ENCODE data around the gene DCBLD1.

Gene DCBLD1

DNA sequence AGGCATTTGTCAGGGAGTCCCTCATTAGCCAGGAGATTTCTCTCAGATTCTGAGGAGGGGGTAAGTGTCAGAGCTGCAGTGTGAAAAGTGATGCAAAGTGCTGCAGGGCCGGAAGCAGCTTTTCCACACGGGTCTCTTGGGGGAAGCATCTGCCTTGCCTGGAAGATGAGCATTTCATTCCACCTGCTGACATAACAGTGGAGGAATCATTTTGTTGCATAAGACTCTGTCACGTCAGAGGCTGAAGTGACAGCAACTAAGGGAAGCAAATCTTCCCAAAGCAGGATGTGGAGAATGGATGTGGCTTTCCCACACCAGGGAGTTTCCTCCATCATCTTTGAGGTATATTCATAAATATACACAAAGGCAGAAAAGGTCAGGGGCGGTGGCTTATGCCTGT is 22.8 kb downstream of the DCBLD1 start:
- no peak for TF ChIP-seq POLR2AphosphoS5 (IDR thresholded peaks at IDR 0.05; ENCODE audit: low read depth, low read length)
- TF ChIP-seq SPI1 (IDR thresholded peaks at IDR 0.05; ENCODE audit: low read depth, low read length): no peak
- no peak for TF ChIP-seq PAX5 (IDR thresholded peaks at IDR 0.05; ENCODE audit: insufficient read depth, low read length, severe bottlenecking)
- no peak for DNase-seq (ENCODE audit: insufficient read length, low spot score)

DNA sequence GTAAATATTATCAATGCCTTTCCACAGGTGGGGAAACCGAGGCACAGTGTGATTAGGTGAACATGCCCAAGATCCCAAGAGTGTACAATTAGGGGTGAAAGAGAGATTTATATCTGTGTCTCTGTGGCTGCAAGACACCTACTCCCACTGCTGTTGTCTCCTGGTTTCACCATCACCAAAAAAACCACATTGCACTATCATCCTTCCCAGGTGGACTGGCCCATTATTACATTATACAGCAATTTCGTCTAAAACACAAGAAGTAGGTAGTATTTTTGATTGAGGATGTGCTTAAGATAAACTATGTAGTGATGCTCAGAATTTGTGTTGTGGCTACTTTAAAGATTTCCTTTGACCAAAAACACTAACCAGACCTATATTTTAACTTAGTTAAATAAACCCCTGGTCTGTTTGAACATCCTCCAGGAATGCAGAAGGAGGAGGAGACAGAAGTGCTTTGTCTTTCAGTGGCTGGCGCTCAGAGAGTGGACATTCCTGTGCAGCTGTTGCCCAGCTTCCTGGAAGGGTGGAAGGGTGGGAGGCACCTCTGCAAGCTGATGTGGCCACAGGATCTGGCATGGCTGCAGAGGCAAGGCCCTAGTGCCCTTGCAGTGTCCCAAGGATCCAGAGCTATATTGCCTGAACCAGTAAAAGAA is 23.8 kb downstream of the DCBLD1 start:
- FAIRE-seq: no peak
- TF ChIP-seq POLR2A (IDR thresholded peaks at IDR 0.05; ENCODE audit: low read depth, low read length): no peak
- TF ChIP-seq PAX5 (IDR thresholded peaks at IDR 0.05; ENCODE audit: insufficient read depth, low read length, severe bottlenecking): no peak
- no peak for TF ChIP-seq TAF1 (IDR thresholded peaks at IDR 0.05; ENCODE audit: low read depth, low read length)
- TF ChIP-seq POLR2AphosphoS5 (IDR thresholded peaks at IDR 0.05; ENCODE audit: low read depth, low read length): no peak
- no peak for TF ChIP-seq SPI1 (IDR thresholded peaks at IDR 0.05; ENCODE audit: low read depth, low read length)
- TF ChIP-seq POU2F2 (IDR thresholded peaks at IDR 0.05; ENCODE audit: low read depth, low read length): no peak
- no peak for DNase-seq (ENCODE audit: insufficient read length, low spot score)

More for the DNA sequence above, 22.8 kb downstream of the DCBLD1 start:
- no peak for FAIRE-seq

DNA sequence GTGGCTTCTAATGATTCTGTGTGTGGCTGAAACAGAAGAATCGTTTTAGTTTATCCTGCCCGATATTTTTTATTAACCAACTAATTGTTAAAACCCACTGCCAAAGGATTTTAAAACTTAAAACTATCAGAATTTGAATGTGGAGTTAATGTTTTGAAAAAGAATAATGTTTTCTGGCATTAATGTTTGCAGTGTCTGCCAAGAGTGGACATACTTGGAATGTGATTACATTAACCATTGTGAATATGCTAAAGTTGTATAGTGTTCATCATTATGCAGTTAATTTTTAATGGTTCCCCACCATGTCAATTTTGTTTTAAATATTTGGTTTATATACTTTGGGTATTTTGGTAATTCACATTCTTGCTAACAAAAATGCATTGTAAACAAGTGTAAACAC is 24.4 kb downstream of the DCBLD1 start:
- FAIRE-seq: no peak
- DNase-seq (ENCODE audit: insufficient read length, low spot score): no peak
- no peak for TF ChIP-seq TAF1 (IDR thresholded peaks at IDR 0.05; ENCODE audit: low read depth, low read length)
- no peak for TF ChIP-seq POU2F2 (IDR thresholded peaks at IDR 0.05; ENCODE audit: low read depth, low read length)
- no peak for TF ChIP-seq SPI1 (IDR thresholded peaks at IDR 0.05; ENCODE audit: low read depth, low read length)
- TF ChIP-seq POLR2AphosphoS5 (IDR thresholded peaks at IDR 0.05; ENCODE audit: low read depth, low read length): no peak
- TF ChIP-seq POLR2A (IDR thresholded peaks at IDR 0.05; ENCODE audit: low read depth, low read length): no peak
- no peak for TF ChIP-seq PAX5 (IDR thresholded peaks at IDR 0.05; ENCODE audit: insufficient read depth, low read length, severe bottlenecking)

DNA sequence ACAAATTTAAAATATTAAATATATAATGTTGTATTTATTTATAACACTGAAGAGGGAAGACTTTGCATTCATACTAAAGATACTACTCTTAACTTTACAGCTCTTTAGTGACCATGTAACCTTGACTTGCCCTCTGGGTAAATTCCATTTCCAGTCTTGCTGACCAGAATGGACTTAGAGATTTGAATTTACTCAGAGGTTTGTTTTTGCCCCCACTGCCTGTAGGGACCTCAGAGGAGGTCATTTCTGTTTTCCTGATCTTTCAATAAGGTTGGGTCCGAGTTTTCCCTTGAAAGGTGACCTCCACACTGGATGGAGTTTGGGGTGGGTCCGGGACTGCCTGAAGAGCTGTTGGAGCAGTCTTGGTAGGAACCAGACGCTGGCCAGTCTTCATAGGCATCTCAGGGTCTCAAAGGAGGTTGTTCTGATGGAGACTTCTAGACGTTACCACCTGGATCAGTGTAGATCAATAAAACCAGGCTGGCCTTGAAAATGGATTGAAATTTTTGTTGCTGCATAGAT is 26.0 kb downstream of the DCBLD1 start:
- TF ChIP-seq POLR2A (IDR thresholded peaks at IDR 0.05; ENCODE audit: low read depth, low read length): no peak
- FAIRE-seq: no peak
- DNase-seq (ENCODE audit: insufficient read length, low spot score): no peak

DNA sequence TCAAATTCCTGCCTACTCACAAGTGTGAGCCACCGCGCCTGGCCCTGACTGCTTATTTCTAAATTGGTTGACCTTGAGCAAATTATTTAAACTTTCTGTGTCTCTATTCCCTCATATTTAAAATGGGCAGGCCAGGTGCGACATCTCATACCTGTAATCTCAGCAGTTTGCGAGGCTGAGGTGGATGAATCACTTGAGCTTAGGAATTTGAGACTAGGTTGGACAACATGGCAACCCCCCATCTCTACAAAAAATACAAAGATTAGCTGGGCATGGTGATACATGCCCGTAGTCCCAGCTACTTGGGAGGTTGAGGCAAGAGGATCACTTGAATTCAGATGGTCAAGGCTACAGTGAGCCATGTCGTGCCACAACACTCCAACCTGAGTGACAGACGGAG is 26.5 kb downstream of the DCBLD1 start:
- DNase-seq (ENCODE audit: insufficient read length, low spot score) (no peak), FAIRE-seq (no peak)
- no peak for TF ChIP-seq POU2F2 (IDR thresholded peaks at IDR 0.05; ENCODE audit: low read depth, low read length)
- no peak for TF ChIP-seq PAX5 (IDR thresholded peaks at IDR 0.05; ENCODE audit: insufficient read depth, low read length, severe bottlenecking)
- TF ChIP-seq TAF1 (IDR thresholded peaks at IDR 0.05; ENCODE audit: low read depth, low read length): no peak
- no peak for TF ChIP-seq POLR2A (IDR thresholded peaks at IDR 0.05; ENCODE audit: low read depth, low read length)
- TF ChIP-seq SPI1 (IDR thresholded peaks at IDR 0.05; ENCODE audit: low read depth, low read length): no peak
- no peak for TF ChIP-seq POLR2AphosphoS5 (IDR thresholded peaks at IDR 0.05; ENCODE audit: low read depth, low read length)

DNA sequence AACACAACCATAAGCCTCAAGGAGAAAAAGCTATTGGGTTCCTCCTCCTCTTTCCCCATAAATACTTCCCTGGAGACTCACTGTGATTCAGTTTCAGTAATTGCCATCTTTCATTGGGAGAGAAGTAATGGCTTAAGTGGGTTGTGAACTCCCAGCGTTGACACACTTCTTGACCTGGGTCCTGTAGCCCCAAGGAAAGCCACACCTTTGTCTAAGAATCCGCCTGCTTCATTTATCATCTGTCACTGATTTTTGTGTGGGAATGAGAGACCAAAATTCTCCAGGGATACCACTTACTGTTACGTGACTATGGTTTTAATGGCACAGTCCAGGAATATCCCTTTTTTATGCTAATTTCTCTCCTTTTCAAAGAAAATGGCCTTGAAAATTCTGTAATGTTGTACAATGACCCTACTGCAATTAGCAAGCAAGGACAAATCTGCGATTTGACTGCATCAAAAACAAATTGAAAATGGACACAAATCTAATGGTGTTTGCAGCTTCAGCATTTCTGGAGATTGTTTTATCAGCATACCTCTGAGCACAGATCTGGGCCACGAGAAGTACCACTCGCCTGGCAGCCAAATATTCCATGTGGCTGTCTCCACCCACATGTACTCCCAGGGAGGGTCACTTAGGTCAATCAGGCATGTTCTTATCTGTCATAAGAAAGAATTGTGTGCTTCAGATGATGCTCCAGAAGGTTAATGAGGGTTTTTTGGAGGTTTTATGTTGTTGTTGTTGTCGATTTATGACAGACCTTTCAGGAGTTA is 29.8 kb downstream of the DCBLD1 start:
- TF ChIP-seq POU2F2 (IDR thresholded peaks at IDR 0.05; ENCODE audit: low read depth, low read length) (no peak), POLR2AphosphoS5 (IDR thresholded peaks at IDR 0.05; ENCODE audit: low read depth, low read length) (no peak), PAX5 (IDR thresholded peaks at IDR 0.05; ENCODE audit: insufficient read depth, low read length, severe bottlenecking) (no peak), TAF1 (IDR thresholded peaks at IDR 0.05; ENCODE audit: low read depth, low read length) (no peak), POLR2A (IDR thresholded peaks at IDR 0.05; ENCODE audit: low read depth, low read length) (no peak), SPI1 (IDR thresholded peaks at IDR 0.05; ENCODE audit: low read depth, low read length) (no peak)
- FAIRE-seq (no peak), DNase-seq (ENCODE audit: insufficient read length, low spot score) (no peak)

DNA sequence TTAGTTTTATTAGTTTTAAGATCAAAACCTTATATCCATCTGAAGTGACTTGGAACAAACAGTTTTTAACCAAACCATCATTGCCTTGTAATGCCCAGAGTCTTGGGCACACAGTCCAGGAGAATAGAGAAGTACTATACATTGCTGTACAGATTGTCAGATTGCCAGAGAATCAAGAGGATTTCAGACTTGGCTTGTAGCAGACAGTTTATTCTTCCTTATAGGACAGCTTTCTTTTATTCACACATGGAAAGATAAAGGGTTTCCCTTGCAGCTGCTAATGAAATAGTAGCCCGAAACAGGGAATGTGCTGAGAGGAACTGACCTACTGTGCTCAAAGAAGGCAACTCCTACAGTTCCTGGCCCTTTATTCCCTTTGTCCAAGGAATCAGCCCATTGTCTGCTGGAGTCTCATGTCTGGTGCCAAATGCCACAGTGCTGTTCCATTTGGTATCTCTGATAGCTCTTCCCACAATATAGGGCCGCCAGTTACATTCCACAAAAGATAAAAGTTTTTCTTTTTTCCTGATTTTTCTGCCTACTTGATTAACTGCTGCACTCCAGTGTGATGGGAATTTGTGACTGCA is 30.6 kb downstream of the DCBLD1 start:
- TF ChIP-seq TAF1 (IDR thresholded peaks at IDR 0.05; ENCODE audit: low read depth, low read length) (no peak), POU2F2 (IDR thresholded peaks at IDR 0.05; ENCODE audit: low read depth, low read length) (no peak), PAX5 (IDR thresholded peaks at IDR 0.05; ENCODE audit: insufficient read depth, low read length, severe bottlenecking) (no peak)
- FAIRE-seq (no peak), DNase-seq (ENCODE audit: insufficient read length, low spot score) (no peak)

DNA sequence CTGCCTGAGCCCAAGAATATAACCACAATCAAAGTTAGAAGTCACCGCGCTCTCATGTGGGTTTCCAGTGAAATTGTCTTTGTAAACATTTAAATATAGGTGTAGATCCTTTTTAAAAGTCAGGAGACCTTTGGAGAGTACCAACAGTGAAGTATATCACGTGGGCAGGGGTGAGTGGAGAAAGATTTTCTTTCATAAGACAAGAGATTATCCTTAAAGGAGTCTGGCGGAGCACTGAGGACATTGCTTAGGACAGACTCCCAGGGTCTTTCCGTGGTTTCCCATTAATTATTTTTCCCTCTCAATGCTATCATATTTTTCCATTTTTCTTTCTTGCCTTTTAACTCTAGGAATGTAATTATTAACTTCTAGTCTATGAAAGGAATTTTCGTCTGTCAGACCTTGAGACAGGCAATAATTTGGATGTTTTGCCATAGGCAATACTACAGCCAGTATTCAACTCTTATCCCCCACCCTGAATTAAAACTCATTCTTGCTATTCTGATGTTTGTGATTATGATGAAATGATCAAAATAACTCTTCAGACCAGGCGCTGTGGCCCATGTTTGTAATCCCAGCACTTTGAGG is 31.4 kb downstream of the DCBLD1 start:
- no peak for TF ChIP-seq POU2F2 (IDR thresholded peaks at IDR 0.05; ENCODE audit: low read depth, low read length)
- no peak for TF ChIP-seq SPI1 (IDR thresholded peaks at IDR 0.05; ENCODE audit: low read depth, low read length)
- no peak for TF ChIP-seq TAF1 (IDR thresholded peaks at IDR 0.05; ENCODE audit: low read depth, low read length)
- no peak for TF ChIP-seq PAX5 (IDR thresholded peaks at IDR 0.05; ENCODE audit: insufficient read depth, low read length, severe bottlenecking)
- no peak for TF ChIP-seq POLR2A (IDR thresholded peaks at IDR 0.05; ENCODE audit: low read depth, low read length)
- TF ChIP-seq POLR2AphosphoS5 (IDR thresholded peaks at IDR 0.05; ENCODE audit: low read depth, low read length): no peak
- FAIRE-seq (no peak), DNase-seq (ENCODE audit: insufficient read length, low spot score) (no peak)

DNA sequence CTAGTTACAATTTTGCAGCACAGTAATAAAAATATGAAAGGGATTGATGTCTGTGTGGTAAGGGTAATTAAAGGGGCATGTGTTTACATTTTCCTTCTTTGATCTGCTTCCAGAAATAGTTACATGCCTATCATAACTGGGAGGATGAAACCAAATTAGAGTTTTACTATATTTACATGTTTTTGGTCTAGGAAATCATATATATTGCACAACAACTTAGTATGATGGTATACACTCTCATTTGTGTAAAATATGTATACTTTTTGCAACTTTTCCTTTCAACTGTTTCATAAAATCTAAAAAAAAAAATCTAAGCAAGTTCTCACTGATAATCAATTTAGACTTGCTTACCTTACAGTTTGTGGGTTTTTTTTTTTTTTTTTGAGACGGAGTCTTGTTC is 32.2 kb downstream of the DCBLD1 start:
- TF ChIP-seq POU2F2 (IDR thresholded peaks at IDR 0.05; ENCODE audit: low read depth, low read length) (no peak), PAX5 (IDR thresholded peaks at IDR 0.05; ENCODE audit: insufficient read depth, low read length, severe bottlenecking) (no peak), POLR2A (IDR thresholded peaks at IDR 0.05; ENCODE audit: low read depth, low read length) (no peak), TAF1 (IDR thresholded peaks at IDR 0.05; ENCODE audit: low read depth, low read length) (no peak)
- FAIRE-seq (no peak), DNase-seq (ENCODE audit: insufficient read length, low spot score) (no peak)

All from GM12891 (cell line).